Measurements from ENCODE around the gene HUNK. TPM values are rescaled to one million over a fixed set of nuclear protein-coding genes. Genes with fewer than 3 reads are reported as not detected.
"Not testable (repeated sequence)": the region's sequence is repeated elsewhere in the genome, so short reads cannot be mapped to it uniquely, and the experiment has no call there.

The HUNK gene
- total RNA-seq, 6 experiments from 2014 or later = 0.12 to 0.64 (median 0.32) TPM

DNA sequence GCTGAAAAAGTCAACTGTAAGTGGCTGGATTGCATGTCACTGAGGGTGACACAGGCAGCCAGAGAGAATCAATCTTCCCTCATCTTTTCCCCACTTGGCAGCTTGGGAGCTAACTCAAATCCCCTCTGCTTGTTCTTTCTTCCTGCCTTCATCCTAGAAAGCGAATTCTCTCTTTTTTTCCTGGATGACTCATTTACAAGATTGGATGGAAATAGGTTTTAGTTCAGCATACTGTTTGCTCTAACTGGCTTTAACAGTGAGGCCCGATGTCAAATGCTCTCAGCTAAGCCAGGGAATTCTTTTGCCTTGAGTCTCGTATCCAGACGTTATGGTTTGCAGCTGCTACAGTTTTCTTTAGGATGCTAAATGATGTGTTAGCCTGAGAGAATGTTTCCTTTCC, 72.7 kb downstream of the HUNK start:
- intact Hi-C loops (cut with DNase I) = no loop called here
- Histone ChIP-seq H3K27me3 (no peaks in the 10 kb centered on the region), H3K27ac (no peak overlapping the region), H3K4me1 (no peaks in the 10 kb centered on the region), H3K4me3 (no peak overlapping the region), H3K36me3 (no peaks in the 10 kb centered on the region), H3K9me3 (no peaks in the 10 kb centered on the region)
- no peak for DNase-seq
- no peak for ATAC-seq
- 65% methylated on average over 4 of the region's 4 CpGs for WGBS (ENCODE audit: insufficient coverage, low coverage, low lambda C conversion rate, missing lambda C conversion rate)
- no peak for TF ChIP-seq POLR2A (IDR thresholded peaks at IDR 0.05)
- TF ChIP-seq CTCF (IDR thresholded peaks at IDR 0.05) = no peak

- no peaks in the 10 kb centered on the region for H3K36me3 ChIP-seq
- WGBS (ENCODE audit: insufficient coverage, low coverage, low lambda C conversion rate, missing lambda C conversion rate) = 85% methylated on average over 7 of the region's 7 CpGs
- no peak for DNase-seq
- H3K9me3 ChIP-seq = no peaks in the 10 kb centered on the region
- intact Hi-C loops (cut with DNase I) = no loop called here
- H3K4me1 ChIP-seq = no peaks in the 10 kb centered on the region
- no peak for ATAC-seq
- no peaks in the 10 kb centered on the region for H3K27me3 ChIP-seq
- H3K27ac ChIP-seq = no peak overlapping the region
- H3K4me3 ChIP-seq = no peak overlapping the region
- TF ChIP-seq CTCF (IDR thresholded peaks at IDR 0.05) = no peak
- TF ChIP-seq POLR2A (IDR thresholded peaks at IDR 0.05) = no peak
These were observed 73.4 kb downstream of the HUNK start for GRCh38 chr21:31946231-31946630.

GRCh38 chr21:31946876-31947550, 74.2 kb downstream of the HUNK start:
- H3K36me3 ChIP-seq; H3K4me3 ChIP-seq; H3K27me3 ChIP-seq; intact Hi-C loops (cut with DNase I); ATAC-seq; DNase-seq; H3K4me1 ChIP-seq; H3K27ac ChIP-seq; H3K9me3 ChIP-seq: not testable (repeated sequence)
- WGBS (ENCODE audit: insufficient coverage, low coverage, low lambda C conversion rate, missing lambda C conversion rate) = 89% methylated on average over 11 of the region's 32 CpGs

DNA sequence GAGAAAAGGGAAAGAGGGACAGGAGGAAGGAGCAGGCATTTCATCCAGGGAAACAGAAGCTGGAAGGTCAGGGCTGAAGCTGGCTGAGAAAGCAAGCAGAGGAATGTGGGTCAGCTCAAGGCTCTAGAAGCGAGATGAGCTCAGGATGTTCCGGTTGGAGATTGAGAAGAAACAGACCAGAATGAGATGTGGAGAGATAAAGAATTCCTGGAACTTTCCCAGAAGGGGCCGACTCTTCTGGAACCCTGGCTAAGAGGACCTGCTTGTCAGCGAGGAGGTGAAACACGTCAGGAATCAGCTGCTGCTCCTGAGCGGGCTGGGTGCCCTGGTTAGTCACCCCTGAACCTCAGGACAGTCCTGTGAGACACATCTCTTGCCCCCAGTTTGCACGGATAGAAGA, 75.9 kb downstream of the HUNK start:
- ATAC-seq (no peak), DNase-seq (no peak)
- WGBS (ENCODE audit: insufficient coverage, low coverage, low lambda C conversion rate, missing lambda C conversion rate) = 56% methylated on average over 4 of the region's 7 CpGs
- no peaks in the 10 kb centered on the region for H3K9me3 ChIP-seq
- H3K4me1 ChIP-seq = no peaks in the 10 kb centered on the region
- H3K27me3 ChIP-seq = no peaks in the 10 kb centered on the region
- H3K36me3 ChIP-seq = no peaks in the 10 kb centered on the region
- TF ChIP-seq POLR2A (IDR thresholded peaks at IDR 0.05) (no peak), CTCF (IDR thresholded peaks at IDR 0.05) (no peak)
- H3K27ac ChIP-seq = no peak overlapping the region
- intact Hi-C loops (cut with DNase I) = no loop called here
- H3K4me3 ChIP-seq = no peak overlapping the region

GRCh38 chr21:31952828-31953227, 80.0 kb downstream of the HUNK start:
- Histone ChIP-seq H3K36me3 (no peaks in the 10 kb centered on the region), H3K27me3 (no peaks in the 10 kb centered on the region), H3K27ac (no peak overlapping the region), H3K4me1 (no peaks in the 10 kb centered on the region), H3K9me3 (no peaks in the 10 kb centered on the region), H3K4me3 (no peak overlapping the region)
- 66% methylated on average over 3 of the region's 3 CpGs for WGBS (ENCODE audit: insufficient coverage, low coverage, low lambda C conversion rate, missing lambda C conversion rate)
- no peak for TF ChIP-seq POLR2A (IDR thresholded peaks at IDR 0.05)
- TF ChIP-seq CTCF (IDR thresholded peaks at IDR 0.05) = no peak
- ATAC-seq (no peak), DNase-seq (no peak)
- intact Hi-C loops (cut with DNase I) = no loop called here

Data from right lobe of liver (tissue), 6 donors.